ENCODE results near the gene SEM1. TPM values are rescaled to one million over a fixed set of nuclear protein-coding genes. Genes with fewer than 3 reads are reported as not detected.

The SEM1 gene
- total RNA-seq, 1 donor from 2014 or later: 65.2 TPM

DNA sequence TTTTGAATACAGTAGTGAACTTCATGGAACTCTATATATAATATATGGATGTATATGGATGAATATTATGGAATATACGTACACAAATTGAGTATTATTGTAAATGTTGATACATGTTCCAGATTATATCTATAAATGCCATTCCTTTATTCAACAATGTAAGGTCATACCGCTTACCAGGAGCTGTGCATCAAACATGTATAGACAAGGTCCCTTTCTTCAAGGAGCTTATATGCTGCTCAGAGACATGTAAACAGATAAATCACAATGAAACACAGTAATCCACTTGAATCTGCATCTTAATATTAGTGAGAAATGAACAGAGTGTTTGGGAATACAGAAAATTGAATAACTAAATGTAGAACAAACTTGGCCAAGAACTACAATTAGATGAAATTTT lies 898 bp upstream of the SEM1 start:
- Histone ChIP-seq H2AFZ (replicated peaks) (peak overlapping the region; percentile 100), H3K4me2 (no peak overlapping the region)
- H3K4me3 Mint-ChIP-seq: peak overlapping the region; percentile 99

DNA sequence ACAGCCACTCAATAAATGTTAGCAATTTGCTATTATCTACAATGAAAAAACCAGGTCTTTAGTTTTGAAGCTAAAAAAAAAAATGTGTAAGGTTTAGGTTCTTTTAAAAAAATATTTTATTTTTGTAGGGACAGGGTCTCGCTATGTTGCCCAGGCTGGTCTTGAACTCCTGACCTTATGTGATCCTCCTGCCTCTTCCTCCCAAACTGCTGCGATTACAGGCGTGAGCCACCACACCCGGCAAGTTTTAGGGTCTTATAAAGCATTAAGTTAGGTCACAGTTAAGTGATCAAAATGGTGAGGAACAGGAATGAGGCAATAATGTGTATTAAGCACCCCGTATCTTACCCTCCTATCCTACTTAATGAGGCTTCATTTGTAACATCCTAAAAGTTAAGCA lies 774 bp downstream of the SEM1 start:
- no peak overlapping the region for H3K27ac ChIP-seq
- H2AFZ ChIP-seq (replicated peaks): no peak overlapping the region

More for the DNA sequence above, 898 bp upstream of the SEM1 start:
- Histone ChIP-seq H4K20me1 (ENCODE audit: low read depth) (peaks cover 15% of the 10 kb centered on the region), H3K4me3 (no peak overlapping the region), H3K27me3 (no peaks in the 10 kb centered on the region), H3K27ac (no peak overlapping the region), H3K9ac (no peak overlapping the region), H3K79me2 (ENCODE audit: low read depth) (peaks cover 41% of the 10 kb centered on the region), H3F3A (ENCODE audit: low read depth) (no peaks in the 10 kb centered on the region), H3K9me3 (ENCODE audit: low read depth) (no peaks in the 10 kb centered on the region), H3K4me1 (peaks cover 13% of the 10 kb centered on the region), H3K36me3 (peaks cover 8% of the 10 kb centered on the region)
- Mint-ChIP-seq H3K27me3 (ENCODE audit: insufficient read depth, low read depth) (no peaks in the 10 kb centered on the region), H3K27ac (no peak overlapping the region), H3K4me1 (peaks cover 9% of the 10 kb centered on the region), H3K36me3 (peaks cover 3% of the 10 kb centered on the region), H3K9me3 (peaks cover 20% of the 10 kb centered on the region)
- DNase-seq (ENCODE audit: low spot score): no peak
- TF ChIP-seq CTCF (IDR thresholded peaks at IDR 0.05): no peak
- no peak for TF ChIP-seq EZH2 (IDR thresholded peaks at IDR 0.05)
- TF ChIP-seq EZH2phosphoT487 (IDR thresholded peaks at IDR 0.05): no peak

GRCh38 chr7:96707901-96708774 lies 1.5 kb downstream of the SEM1 start:
- Histone ChIP-seq H3K4me2 (peak overlapping the region; percentile 81), H3K4me3 (peak overlapping the region; percentile 85), H4K20me1 (ENCODE audit: low read depth) (peaks cover 31% of the 10 kb centered on the region), H3K36me3 (peaks cover 8% of the 10 kb centered on the region), H3K27ac (no peak overlapping the region), H3K27me3 (no peaks in the 10 kb centered on the region), H3K9ac (no peak overlapping the region), H3K9me3 (ENCODE audit: low read depth) (no peaks in the 10 kb centered on the region), H3K4me1 (peaks cover 13% of the 10 kb centered on the region), H2AFZ (replicated peaks) (no peak overlapping the region), H3F3A (ENCODE audit: low read depth) (no peaks in the 10 kb centered on the region), H3K79me2 (ENCODE audit: low read depth) (peaks cover 65% of the 10 kb centered on the region)
- no peak overlapping the region for H3K27ac Mint-ChIP-seq
- TF ChIP-seq CTCF (IDR thresholded peaks at IDR 0.05) (no peak), EZH2phosphoT487 (IDR thresholded peaks at IDR 0.05) (no peak), EZH2 (IDR thresholded peaks at IDR 0.05) (no peak)
- H3K27me3 Mint-ChIP-seq (ENCODE audit: insufficient read depth, low read depth): no peaks in the 10 kb centered on the region
- H3K36me3 Mint-ChIP-seq: peaks cover 3% of the 10 kb centered on the region
- peak overlapping the region; percentile 99 for H3K4me3 Mint-ChIP-seq
- DNase-seq (ENCODE audit: low spot score): no peak
- H3K9me3 Mint-ChIP-seq: peaks cover 11% of the 10 kb centered on the region
- peaks cover 9% of the 10 kb centered on the region for H3K4me1 Mint-ChIP-seq

More for the DNA sequence above, 774 bp downstream of the SEM1 start:
- no peaks in the 10 kb centered on the region for H3F3A ChIP-seq (ENCODE audit: low read depth)
- TF ChIP-seq CTCF (IDR thresholded peaks at IDR 0.05) (no peak), EZH2 (IDR thresholded peaks at IDR 0.05) (no peak), EZH2phosphoT487 (IDR thresholded peaks at IDR 0.05) (no peak)
- no peaks in the 10 kb centered on the region for H3K9me3 ChIP-seq (ENCODE audit: low read depth)
- Mint-ChIP-seq H3K27ac (no peak overlapping the region), H3K27me3 (ENCODE audit: insufficient read depth, low read depth) (no peaks in the 10 kb centered on the region), H3K9me3 (peaks cover 15% of the 10 kb centered on the region), H3K4me3 (peak overlapping the region; percentile 99), H3K4me1 (peaks cover 9% of the 10 kb centered on the region), H3K36me3 (peaks cover 3% of the 10 kb centered on the region)
- H3K27me3 ChIP-seq: no peaks in the 10 kb centered on the region
- peaks cover 13% of the 10 kb centered on the region for H3K4me1 ChIP-seq
- peak overlapping the region; percentile 79 for H3K9ac ChIP-seq
- H3K79me2 ChIP-seq (ENCODE audit: low read depth): peaks cover 57% of the 10 kb centered on the region
- H3K4me2 ChIP-seq: peak overlapping the region; percentile 81
- H4K20me1 ChIP-seq (ENCODE audit: low read depth): peaks cover 24% of the 10 kb centered on the region
- peaks cover 8% of the 10 kb centered on the region for H3K36me3 ChIP-seq
- peak overlapping the region; percentile 85 for H3K4me3 ChIP-seq
- no peak for DNase-seq (ENCODE audit: low spot score)

All from neural progenitor cell (in vitro differentiated cells).